ENCODE measurements around the gene KLRD1. TPM values are rescaled to one million over a fixed set of nuclear protein-coding genes. Genes with fewer than 3 reads are reported as not detected.
A peak's percentile ranks its signal among the peaks of the same experiment; 100 is the strongest.
"Not testable (repeated sequence)": the region's sequence is repeated elsewhere in the genome, so short reads cannot be mapped to it uniquely, and the experiment has no call there.

Gene KLRD1
- polyA plus RNA-seq, 1 donor: 2.6 TPM

DNA sequence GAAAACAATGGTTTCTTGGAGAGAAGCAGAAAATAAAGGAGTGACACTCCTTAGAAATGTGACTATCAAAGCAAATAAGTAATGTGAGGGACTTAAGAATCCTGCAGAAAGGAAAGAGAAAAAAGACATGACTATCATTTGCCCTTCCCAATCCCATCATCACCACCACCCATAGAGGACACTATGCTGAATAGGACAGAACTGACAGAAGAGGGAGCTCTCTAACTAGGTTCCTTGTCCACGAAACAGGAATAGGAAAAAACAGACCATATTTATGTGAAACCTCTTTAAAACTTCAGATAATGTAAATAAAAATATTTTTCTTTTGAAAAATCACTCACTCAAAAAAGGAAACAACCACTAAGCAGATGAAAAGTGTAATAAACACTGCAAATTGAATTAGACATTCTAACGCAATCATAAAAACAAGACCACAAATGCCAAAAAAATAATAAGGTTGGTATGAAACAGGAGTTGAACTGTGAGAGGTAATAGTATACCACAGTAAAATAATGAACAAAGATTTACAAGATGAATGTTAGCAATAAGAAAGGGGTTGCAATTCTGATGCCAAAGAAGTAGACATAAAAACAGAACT is 24.1 kb downstream of the KLRD1 start:
- Histone ChIP-seq H3K9me3 (ENCODE audit: control insufficient read depth, low read depth, low read length) (no peaks in the 10 kb centered on the region), H3K36me3 (ENCODE audit: control insufficient read depth, insufficient read depth, low read length) (no peaks in the 10 kb centered on the region), H3K4me1 (ENCODE audit: control insufficient read depth, insufficient read depth, low read length) (no peaks in the 10 kb centered on the region), H3K27ac (ENCODE audit: low read length) (no peak overlapping the region), H3K27me3 (ENCODE audit: control insufficient read depth, insufficient read depth, low read length) (peaks cover 3% of the 10 kb centered on the region), H3K4me3 (ENCODE audit: low read length) (no peak overlapping the region)
- 100% methylated on average over 1 of the region's 2 CpGs for WGBS (ENCODE audit: insufficient coverage, low lambda C conversion rate)
- DNase-seq: peak; percentile 19 to 30

DNA sequence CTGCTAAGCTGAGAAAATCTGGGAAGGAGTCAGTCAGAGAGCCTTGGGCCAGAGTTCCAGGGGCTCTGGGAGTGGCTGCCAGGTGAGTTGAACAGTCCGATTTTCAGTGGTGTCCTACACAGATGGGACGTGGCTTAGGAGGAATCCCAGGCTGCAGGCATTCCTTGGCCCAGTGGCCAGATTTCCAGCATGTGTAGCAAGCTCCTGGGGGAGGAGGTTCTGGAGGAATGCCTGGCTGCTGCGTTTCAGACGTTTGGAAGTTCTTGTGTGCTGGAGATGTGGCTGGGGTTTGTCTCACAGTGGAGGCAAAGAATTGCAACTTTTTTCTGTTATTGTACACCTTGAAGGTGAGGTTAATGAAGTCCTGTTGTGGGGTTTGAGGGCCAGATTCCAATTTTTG is 28.5 kb downstream of the KLRD1 start:
- not testable (repeated sequence) for H3K27me3 ChIP-seq (ENCODE audit: control insufficient read depth, insufficient read depth, low read length); H3K36me3 ChIP-seq (ENCODE audit: control insufficient read depth, insufficient read depth, low read length); H3K4me3 ChIP-seq (ENCODE audit: low read length); H3K27ac ChIP-seq (ENCODE audit: low read length); H3K9me3 ChIP-seq (ENCODE audit: control insufficient read depth, low read depth, low read length); DNase-seq; H3K4me1 ChIP-seq (ENCODE audit: control insufficient read depth, insufficient read depth, low read length)
- WGBS (ENCODE audit: insufficient coverage, low lambda C conversion rate): no CpG with 5 or more reads among the region's 4 CpGs

DNA sequence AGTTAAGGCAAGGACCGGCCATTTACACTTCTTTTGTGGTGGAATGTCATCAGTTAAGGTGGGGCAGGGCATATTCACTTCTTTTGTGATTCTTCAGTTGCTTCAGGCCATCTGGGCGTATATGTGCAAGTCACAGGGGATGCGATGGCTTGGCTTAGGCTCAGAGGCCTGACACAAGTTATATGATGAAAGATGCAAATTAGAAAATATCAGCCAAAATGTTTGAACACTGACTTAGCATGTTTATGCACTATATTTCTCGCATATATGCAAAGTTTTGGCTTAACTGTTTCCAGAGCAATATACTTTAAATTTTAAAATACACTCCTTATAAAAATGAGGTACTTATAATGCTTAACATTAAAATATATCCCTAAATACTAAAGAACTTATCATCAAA is 30.8 kb downstream of the KLRD1 start:
- not testable (repeated sequence) for H3K36me3 ChIP-seq (ENCODE audit: control insufficient read depth, insufficient read depth, low read length); H3K9me3 ChIP-seq (ENCODE audit: control insufficient read depth, low read depth, low read length); H3K27me3 ChIP-seq (ENCODE audit: control insufficient read depth, insufficient read depth, low read length); DNase-seq; H3K4me3 ChIP-seq (ENCODE audit: low read length); H3K4me1 ChIP-seq (ENCODE audit: control insufficient read depth, insufficient read depth, low read length); H3K27ac ChIP-seq (ENCODE audit: low read length)
- WGBS (ENCODE audit: insufficient coverage, low lambda C conversion rate): 100% methylated on average over 1 of the region's 4 CpGs

DNA sequence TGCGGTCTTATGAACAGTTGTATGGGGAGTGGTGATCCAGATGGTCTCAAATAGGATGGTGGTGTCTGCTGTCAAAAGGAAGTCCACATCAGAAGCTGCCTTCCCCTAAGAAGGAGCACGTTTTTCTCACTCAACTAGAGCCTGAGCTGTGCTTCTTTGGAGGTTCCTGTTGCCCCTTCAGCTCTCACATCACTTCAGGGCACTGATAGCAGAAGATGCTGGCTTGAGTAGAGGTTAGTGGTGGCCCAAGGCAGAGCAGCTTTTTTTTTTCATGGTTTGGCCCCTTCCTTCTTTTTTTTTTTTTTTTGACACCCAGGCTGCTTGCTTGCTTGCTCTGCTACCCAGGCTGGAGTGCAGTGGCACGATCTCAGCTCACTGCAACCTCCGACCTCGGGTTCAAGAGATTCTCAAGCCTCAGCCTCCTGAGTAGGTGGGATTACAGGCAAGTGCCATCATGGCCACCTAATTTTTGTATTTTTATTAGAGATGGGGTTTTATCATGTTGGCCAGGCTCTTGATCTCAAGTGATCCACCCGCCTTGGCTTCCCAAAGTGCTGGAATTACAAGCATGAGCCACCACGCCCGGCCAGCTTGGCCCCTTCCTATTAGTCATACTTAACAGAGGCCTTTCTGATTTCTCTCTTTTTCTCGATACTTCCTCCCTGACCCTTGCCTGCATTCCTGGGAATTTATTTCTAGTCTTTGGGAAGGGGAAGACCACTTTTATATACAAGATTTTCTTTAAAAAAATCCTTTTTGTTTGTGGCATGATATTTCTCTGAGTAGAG is 31.6 kb downstream of the KLRD1 start:
- H3K27me3 ChIP-seq (ENCODE audit: control insufficient read depth, insufficient read depth, low read length): no peaks in the 10 kb centered on the region
- no peak overlapping the region for H3K27ac ChIP-seq (ENCODE audit: low read length)
- H3K36me3 ChIP-seq (ENCODE audit: control insufficient read depth, insufficient read depth, low read length): no peaks in the 10 kb centered on the region
- H3K4me3 ChIP-seq (ENCODE audit: low read length): no peak overlapping the region
- no peaks in the 10 kb centered on the region for H3K9me3 ChIP-seq (ENCODE audit: control insufficient read depth, low read depth, low read length)
- DNase-seq: no peak
- no peaks in the 10 kb centered on the region for H3K4me1 ChIP-seq (ENCODE audit: control insufficient read depth, insufficient read depth, low read length)
- WGBS (ENCODE audit: insufficient coverage, low lambda C conversion rate): 72% methylated on average over 2 of the region's 9 CpGs

DNA sequence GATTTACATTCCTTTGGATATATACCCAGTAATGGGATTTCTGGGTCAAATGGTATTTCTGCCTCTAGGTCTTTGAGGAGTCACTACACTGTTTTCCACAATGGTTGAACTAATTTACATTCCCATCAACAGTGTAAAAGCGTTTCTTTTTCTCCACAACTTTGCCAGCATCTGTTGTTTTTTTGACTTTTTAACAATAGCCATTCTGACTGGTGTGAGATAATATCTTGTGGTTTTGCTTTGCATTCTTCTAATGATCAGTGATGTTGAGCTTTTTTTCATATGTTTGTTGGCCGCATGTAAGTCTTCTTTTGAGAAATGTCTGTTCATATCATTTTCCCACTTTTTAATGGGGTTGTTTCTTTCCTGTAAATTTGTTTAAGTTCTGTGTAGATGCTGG is 33.3 kb downstream of the KLRD1 start:
- not testable (repeated sequence) for DNase-seq; H3K36me3 ChIP-seq (ENCODE audit: control insufficient read depth, insufficient read depth, low read length); H3K4me3 ChIP-seq (ENCODE audit: low read length); H3K9me3 ChIP-seq (ENCODE audit: control insufficient read depth, low read depth, low read length); H3K27ac ChIP-seq (ENCODE audit: low read length); H3K4me1 ChIP-seq (ENCODE audit: control insufficient read depth, insufficient read depth, low read length); H3K27me3 ChIP-seq (ENCODE audit: control insufficient read depth, insufficient read depth, low read length)
- no CpG with 5 or more reads among the region's 2 CpGs for WGBS (ENCODE audit: insufficient coverage, low lambda C conversion rate)

DNA sequence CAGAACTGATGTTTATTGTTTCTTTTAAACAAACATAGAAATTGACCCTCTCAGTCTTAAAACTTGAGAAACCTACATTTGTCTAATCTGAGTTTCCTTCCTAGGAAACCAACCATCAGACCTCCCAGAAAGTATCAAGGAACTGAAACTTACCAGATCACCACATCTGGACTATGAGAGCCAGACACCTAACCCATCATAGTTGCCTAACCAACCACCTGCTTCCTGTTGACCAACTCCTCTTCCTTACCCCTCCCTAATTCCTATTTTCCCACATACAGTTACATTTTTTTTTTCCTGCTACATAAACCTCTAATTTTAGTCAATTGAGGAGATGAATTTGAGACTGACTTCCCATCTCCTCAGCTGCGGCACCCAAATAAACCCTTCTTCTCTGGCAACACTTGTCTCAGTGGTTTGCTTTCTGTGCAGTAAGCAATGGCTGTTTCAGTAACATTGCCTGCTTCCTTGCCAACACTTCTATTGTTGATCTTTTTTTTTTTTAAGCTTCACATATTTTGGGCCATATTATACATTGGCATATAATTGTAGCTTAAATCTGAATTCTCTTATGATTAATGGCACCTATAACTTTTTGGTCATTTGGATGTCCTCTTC is 34.3 kb downstream of the KLRD1 start:
- no peak for DNase-seq
- Histone ChIP-seq H3K9me3 (ENCODE audit: control insufficient read depth, low read depth, low read length) (no peaks in the 10 kb centered on the region), H3K4me3 (ENCODE audit: low read length) (no peak overlapping the region), H3K4me1 (ENCODE audit: control insufficient read depth, insufficient read depth, low read length) (no peaks in the 10 kb centered on the region), H3K27me3 (ENCODE audit: control insufficient read depth, insufficient read depth, low read length) (no peaks in the 10 kb centered on the region), H3K27ac (ENCODE audit: low read length) (no peak overlapping the region), H3K36me3 (ENCODE audit: control insufficient read depth, insufficient read depth, low read length) (no peaks in the 10 kb centered on the region)
- no CpG with 5 or more reads among the region's 1 CpG for WGBS (ENCODE audit: insufficient coverage, low lambda C conversion rate)

DNA sequence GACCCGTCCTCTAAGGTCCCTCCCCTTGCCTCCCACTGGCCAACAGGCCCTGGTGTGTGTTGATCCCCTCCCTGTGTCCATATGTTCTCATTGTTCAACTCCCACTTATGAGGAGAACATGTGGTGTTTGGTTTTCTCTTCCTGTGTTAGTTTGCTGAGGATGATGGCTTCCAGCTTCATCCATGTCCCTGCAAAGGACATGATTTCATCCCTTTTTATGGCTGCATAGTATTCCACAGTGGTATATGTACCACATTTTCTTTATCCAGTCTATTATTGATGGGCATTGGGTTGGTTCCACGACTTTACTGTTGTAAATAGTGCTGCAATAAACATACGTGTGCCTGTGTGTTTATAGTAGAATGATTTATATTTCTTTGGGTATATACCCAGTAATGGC is 43.8 kb downstream of the KLRD1 start:
- H3K4me3 ChIP-seq (ENCODE audit: low read length); H3K36me3 ChIP-seq (ENCODE audit: control insufficient read depth, insufficient read depth, low read length); H3K4me1 ChIP-seq (ENCODE audit: control insufficient read depth, insufficient read depth, low read length); H3K27ac ChIP-seq (ENCODE audit: low read length); H3K27me3 ChIP-seq (ENCODE audit: control insufficient read depth, insufficient read depth, low read length); DNase-seq; H3K9me3 ChIP-seq (ENCODE audit: control insufficient read depth, low read depth, low read length): not testable (repeated sequence)
- WGBS (ENCODE audit: insufficient coverage, low lambda C conversion rate): no CpG with 5 or more reads among the region's 3 CpGs

DNA sequence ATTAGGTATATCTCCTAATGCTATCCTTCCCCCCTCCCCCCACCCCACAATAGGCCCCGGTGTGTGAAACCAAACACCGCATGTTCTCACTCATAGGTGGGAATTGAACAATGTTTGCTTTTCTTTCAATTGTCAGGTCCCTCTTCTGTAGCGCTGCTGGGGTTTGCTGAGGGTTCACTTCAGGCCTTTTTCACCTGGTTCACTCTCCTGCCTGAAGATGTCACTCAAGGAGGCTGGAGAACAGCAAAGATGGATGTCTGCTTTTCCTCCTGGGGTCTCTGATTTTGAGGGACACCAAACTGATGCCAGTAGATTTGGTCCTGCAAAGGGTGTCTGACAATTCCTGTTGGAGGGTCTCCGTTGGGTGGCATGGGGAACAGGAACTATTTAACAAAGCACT is 46.4 kb downstream of the KLRD1 start:
- Histone ChIP-seq H3K36me3 (ENCODE audit: control insufficient read depth, insufficient read depth, low read length) (no peaks in the 10 kb centered on the region), H3K4me1 (ENCODE audit: control insufficient read depth, insufficient read depth, low read length) (no peaks in the 10 kb centered on the region)
- WGBS (ENCODE audit: insufficient coverage, low lambda C conversion rate): no CpG with 5 or more reads among the region's 4 CpGs

DNA sequence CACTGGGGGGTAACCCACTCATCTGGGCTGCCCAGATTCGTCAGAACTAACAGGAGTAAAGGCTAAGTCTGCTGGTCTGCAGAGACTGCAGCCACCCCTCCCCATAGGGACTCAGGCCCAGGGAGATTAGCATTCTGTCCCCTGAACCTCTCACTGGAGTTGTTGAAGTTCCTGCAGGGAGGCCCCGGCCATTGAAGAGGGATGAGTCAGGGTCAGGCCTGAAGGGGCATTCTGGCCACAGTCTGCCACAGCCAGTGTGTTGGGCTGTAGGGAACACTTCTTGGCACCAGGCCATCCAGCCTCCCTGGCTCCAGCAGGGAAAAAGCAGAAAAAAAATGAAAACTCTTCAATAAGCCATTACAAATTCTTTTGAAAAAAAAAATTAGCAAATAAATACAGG is 46.8 kb downstream of the KLRD1 start:
- no peaks in the 10 kb centered on the region for H3K4me1 ChIP-seq (ENCODE audit: control insufficient read depth, insufficient read depth, low read length)
- peak; percentile 11 to 29 for DNase-seq
- H3K9me3 ChIP-seq (ENCODE audit: control insufficient read depth, low read depth, low read length): no peaks in the 10 kb centered on the region
- H3K4me3 ChIP-seq (ENCODE audit: low read length): no peak overlapping the region
- H3K27me3 ChIP-seq (ENCODE audit: control insufficient read depth, insufficient read depth, low read length): no peaks in the 10 kb centered on the region
- no peak overlapping the region for H3K27ac ChIP-seq (ENCODE audit: low read length)
- no peaks in the 10 kb centered on the region for H3K36me3 ChIP-seq (ENCODE audit: control insufficient read depth, insufficient read depth, low read length)
- no CpG with 5 or more reads among the region's 2 CpGs for WGBS (ENCODE audit: insufficient coverage, low lambda C conversion rate)

More for the DNA sequence above, 46.4 kb downstream of the KLRD1 start:
- no peak for DNase-seq
- Histone ChIP-seq H3K9me3 (ENCODE audit: control insufficient read depth, low read depth, low read length) (no peaks in the 10 kb centered on the region), H3K27ac (ENCODE audit: low read length) (no peak overlapping the region), H3K4me3 (ENCODE audit: low read length) (no peak overlapping the region), H3K27me3 (ENCODE audit: control insufficient read depth, insufficient read depth, low read length) (no peaks in the 10 kb centered on the region)

DNA sequence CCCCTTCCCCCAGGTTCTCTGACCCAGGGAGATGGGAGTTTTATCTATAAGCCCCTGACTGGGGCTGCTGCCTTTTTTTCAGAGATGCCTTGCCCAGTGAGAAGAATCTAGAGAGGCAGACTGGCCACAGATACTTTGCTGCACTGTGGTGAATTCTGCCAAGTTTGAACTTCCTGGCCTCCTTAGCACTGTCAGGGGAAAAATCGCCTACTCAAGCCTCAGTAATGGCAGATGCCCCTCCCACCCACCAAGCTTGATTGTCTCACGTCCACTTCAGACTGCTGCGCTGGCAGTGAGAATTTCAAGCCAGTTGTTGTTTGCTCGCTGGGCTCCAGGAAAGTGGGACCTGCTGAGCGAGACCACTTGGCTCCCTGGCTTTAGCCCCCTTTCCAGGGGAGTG is 50.5 kb downstream of the KLRD1 start:
- Histone ChIP-seq H3K27ac (ENCODE audit: low read length) (no peak overlapping the region), H3K4me1 (ENCODE audit: control insufficient read depth, insufficient read depth, low read length) (peaks cover 9% of the 10 kb centered on the region), H3K36me3 (ENCODE audit: control insufficient read depth, insufficient read depth, low read length) (no peaks in the 10 kb centered on the region), H3K4me3 (ENCODE audit: low read length) (no peak overlapping the region), H3K27me3 (ENCODE audit: control insufficient read depth, insufficient read depth, low read length) (no peaks in the 10 kb centered on the region), H3K9me3 (ENCODE audit: control insufficient read depth, low read depth, low read length) (no peaks in the 10 kb centered on the region)
- no CpG with 5 or more reads among the region's 5 CpGs for WGBS (ENCODE audit: insufficient coverage, low lambda C conversion rate)
- no peak for DNase-seq
